ENCODE results near the gene MAP1B. TPM values are rescaled to one million over a fixed set of nuclear protein-coding genes. Genes with fewer than 3 reads are reported as not detected.

Gene MAP1B
- total and polyA plus RNA-seq, 2 of the 4 experiments (the other 2 are of a cell fraction) = 41.1 to 183 TPM

DNA sequence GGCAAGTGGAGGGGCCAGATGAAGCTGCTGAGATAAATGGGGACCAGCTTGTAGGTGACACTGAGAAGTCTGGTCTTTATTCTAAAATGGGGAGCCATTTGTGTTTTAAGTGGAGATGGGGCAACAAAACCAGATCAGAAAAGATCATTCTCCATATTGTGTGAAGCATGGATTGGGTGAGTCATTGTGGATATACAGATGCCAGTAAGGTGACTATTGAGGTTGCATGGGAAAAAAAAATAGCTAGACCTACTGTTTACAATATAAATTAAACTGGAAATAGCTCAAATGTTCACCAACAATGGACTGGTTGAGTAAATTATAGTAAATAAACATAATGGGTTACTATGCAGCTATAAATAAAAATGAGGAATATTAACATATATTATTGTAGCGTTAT is 5.4 kb upstream of the MAP1B start:
- H3K9ac ChIP-seq (ENCODE audit: low read depth, low read length) = no peak overlapping the region
- H2BK15ac ChIP-seq (ENCODE audit: low read depth, low read length) = 0 out of 3 replicates have a peak overlapping the region, but pooled peaks have one; percentile 51
- no CpG with 5 or more reads among the region's 1 CpG for WGBS, 2 experiments (ENCODE audit: extremely low coverage in 2 of 2, insufficient read length in 1 of 2)
- peaks cover 0 to 2% of the 10 kb centered on the region in 2 experiments; a peak in 1 of 4 replicates for H3K79me1 ChIP-seq (ENCODE audit: low read depth in 1 of 2, low read length in 2 of 2)
- POLR2A ChIA-PET (ENCODE audit: unreplicated experiment) = no interaction called here
- H3K14ac ChIP-seq (replicated peaks; ENCODE audit: low read depth, low read length) = peak overlapping the region; percentile 34
- peak; percentile 81 for DNase-seq
- peak overlapping the region; percentile 28; the same call in 1 of the 2 replicates for H2BK120ac ChIP-seq (ENCODE audit: low read depth, low read length)
- H4K8ac ChIP-seq (ENCODE audit: low read depth in 2 of 2, low read length in 2 of 2) = peak overlapping the region in 1 of 2 experiments; percentile 41; a peak in 1 of 4 replicates
- no peak overlapping the region for H2AK9ac ChIP-seq (replicated peaks; ENCODE audit: low read depth, low read length, poor library complexity)
- in situ Hi-C loops (cut with MboI; ENCODE audit: low sequenced_read_pairs) (no loop called here), intact Hi-C loops (cut with micrococcal nuclease) (no loop called here), dilution Hi-C loops (cut with HindIII; ENCODE audit: low sequenced_read_pairs, unreplicated experiment) (no loop called here)
- H4K5ac ChIP-seq (ENCODE audit: low read depth, low read length) = no peak overlapping the region
- ATAC-seq (ENCODE audit: low read depth) = peak; percentile 51; the same call in 1 of the 2 replicates
- H3K23ac ChIP-seq (ENCODE audit: low read depth, low read length) = no peak overlapping the region
- CTCF ChIA-PET = no interaction called here
- H2BK5ac ChIP-seq (ENCODE audit: low read depth, low read length, poor library complexity, severe bottlenecking) = no peak overlapping the region
- peak overlapping the region; percentile 54; the same call in 1 of the 2 replicates for H3K4ac ChIP-seq (ENCODE audit: low read depth, low read length)
- H3K27ac ChIP-seq (ENCODE audit: insufficient read depth, low read length) = no peak overlapping the region
- H4K20me1 ChIP-seq (ENCODE audit: insufficient read depth, low read length) = no peaks in the 10 kb centered on the region
- H3K4me1 ChIP-seq (ENCODE audit: control insufficient read depth, insufficient read depth, low read length) = peaks cover 2% of the 10 kb centered on the region; the same call in 1 of the 2 replicates
- H3K4me2 ChIP-seq (ENCODE audit: low read depth, low read length) = no peak overlapping the region
- peak overlapping the region; percentile 54 for H2BK20ac ChIP-seq (ENCODE audit: low read depth, low read length)
- peak overlapping the region; percentile 45 for H2AFZ ChIP-seq (replicated peaks; ENCODE audit: low read length, poor library complexity)
- H4K91ac ChIP-seq (ENCODE audit: insufficient read depth, low read depth, low read length) = peak overlapping the region; percentile 14; the same call in 1 of the 2 replicates
- no peak overlapping the region for H3K56ac ChIP-seq (ENCODE audit: extremely low read depth, insufficient read depth, low read length)
- H3K9me1 ChIP-seq (ENCODE audit: insufficient read depth, low read length) = peaks cover 5% of the 10 kb centered on the region; the same call in 1 of the 2 replicates
- H3K36me3 ChIP-seq (ENCODE audit: control insufficient read depth, insufficient read depth, low read length) = no peaks in the 10 kb centered on the region
- no peak overlapping the region for H3K4me3 ChIP-seq (ENCODE audit: insufficient read depth, low read depth, low read length)
- H3K27me3 ChIP-seq (ENCODE audit: control insufficient read depth, insufficient read depth, low read length) = no peaks in the 10 kb centered on the region
- BruUV-seq (replicated peaks) = no TSS peak
- peak overlapping the region; percentile 33; the same call in 1 of the 2 replicates for H3K18ac ChIP-seq (ENCODE audit: low read depth, low read length)
- TF ChIP-seq MAZ (IDR thresholded peaks at IDR 0.05; ENCODE audit: borderline replicate concordance, low read depth, low read length) (no peak), CEBPB (IDR thresholded peaks at IDR 0.05; ENCODE audit: low read depth, low read length) (0 out of 2 replicates have a peak, but pooled peaks have one; percentile 1), FOS (IDR thresholded peaks at IDR 0.05; ENCODE audit: low read depth, low read length) (peak; percentile 70)
- TF ChIP-seq, protein P1, sequence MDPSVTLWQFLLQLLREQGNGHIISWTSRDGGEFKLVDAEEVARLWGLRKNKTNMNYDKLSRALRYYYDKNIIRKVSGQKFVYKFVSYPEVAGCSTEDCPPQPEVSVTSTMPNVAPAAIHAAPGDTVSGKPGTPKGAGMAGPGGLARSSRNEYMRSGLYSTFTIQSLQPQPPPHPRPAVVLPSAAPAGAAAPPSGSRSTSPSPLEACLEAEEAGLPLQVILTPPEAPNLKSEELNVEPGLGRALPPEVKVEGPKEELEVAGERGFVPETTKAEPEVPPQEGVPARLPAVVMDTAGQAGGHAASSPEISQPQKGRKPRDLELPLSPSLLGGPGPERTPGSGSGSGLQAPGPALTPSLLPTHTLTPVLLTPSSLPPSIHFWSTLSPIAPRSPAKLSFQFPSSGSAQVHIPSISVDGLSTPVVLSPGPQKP (IDR thresholded peaks at IDR 0.05; ENCODE audit: borderline replicate concordance, low read depth, low read length) = no peak
- no peaks in the 10 kb centered on the region for H3K9me3 ChIP-seq (ENCODE audit: control insufficient read depth, insufficient read depth, low read length)
- peak overlapping the region; percentile 65; the same call in 1 of the 2 replicates for H2AK5ac ChIP-seq (ENCODE audit: low read depth, low read length)
